Subcutaneous adipose tissue (tissue), 4 donors: ENCODE data around the gene CSRP1. TPM values are rescaled to one million over a fixed set of nuclear protein-coding genes. Genes with fewer than 3 reads are reported as not detected.

Experiments used
- CTCF ChIP-seq: fragments of 450-650 bp; IDR thresholded peaks from one replicate; pipeline ENCODE4 v1.5.1; 2016; ENCODE audit warnings: low read depth, mild to moderate bottlenecking, control low read depth, antibody characterized with exemption, moderate library complexity
- total RNA-seq, 4 donors: library from RNA; depleted of rRNA; stranded (reverse); fragments of >200 nt; gene quantifications; one replicate each; pipeline ENCODE4 v1.1.0, GENCODE V29; 2016

CSRP1 gene
- total RNA-seq, 4 donors from 2014 or later, result 82.0 to 242 (median 155) TPM

DNA sequence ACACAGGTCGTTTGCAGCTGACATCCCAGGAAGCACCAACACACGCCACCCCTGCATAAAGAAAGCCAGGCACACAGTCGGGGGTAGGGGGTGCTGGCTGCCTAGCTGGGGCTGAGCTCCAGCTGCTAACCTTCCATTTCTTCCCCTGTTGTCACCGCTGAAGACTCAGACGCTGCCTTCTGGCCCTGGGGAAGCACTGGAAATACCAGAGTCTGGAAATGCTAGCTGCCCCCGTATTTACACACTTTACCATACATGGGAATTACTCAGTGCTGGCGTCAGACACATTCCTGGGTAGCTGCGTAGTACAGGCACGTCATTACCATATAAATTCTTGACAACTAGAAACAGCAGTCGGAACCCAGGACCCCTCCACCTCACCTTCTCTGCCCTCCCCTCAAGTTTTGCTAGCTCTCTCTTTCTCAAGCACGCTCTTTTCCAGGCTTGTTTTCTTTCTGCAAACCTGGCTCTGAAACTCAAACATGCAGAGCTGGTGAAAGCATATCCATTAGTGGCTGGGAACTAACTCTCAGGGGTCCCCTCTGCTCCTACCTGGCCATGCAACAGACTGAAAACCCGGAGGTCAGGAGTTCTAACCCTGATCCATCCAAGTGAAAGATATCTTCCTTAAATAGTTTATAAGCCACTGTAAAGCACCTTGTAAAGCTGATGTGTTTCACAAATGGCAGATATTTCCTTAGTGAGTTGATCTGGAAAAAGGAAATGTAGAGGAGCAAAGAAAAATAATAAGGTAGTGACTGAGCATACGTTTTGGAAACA is 3.3 kb downstream of the CSRP1 start:
- TF ChIP-seq CTCF, result no peak

DNA sequence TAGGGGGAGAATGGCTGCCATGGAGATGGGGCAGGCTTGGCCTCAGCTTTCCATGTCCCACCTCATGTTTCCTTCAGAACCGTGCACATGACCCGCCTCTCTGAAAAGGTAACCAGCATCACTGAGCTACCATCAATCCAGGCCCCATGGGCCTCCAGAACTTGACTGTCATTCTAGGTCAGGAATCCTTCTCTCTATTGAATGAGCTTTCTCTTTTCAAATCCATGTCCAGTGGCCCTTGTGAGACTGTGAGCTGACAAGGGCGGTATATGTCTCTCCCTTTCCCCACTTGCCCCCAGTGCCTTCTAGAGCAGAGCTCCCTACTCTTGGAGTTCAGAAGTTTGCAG is 4.4 kb downstream of the CSRP1 start:
- no peak for TF ChIP-seq CTCF

DNA sequence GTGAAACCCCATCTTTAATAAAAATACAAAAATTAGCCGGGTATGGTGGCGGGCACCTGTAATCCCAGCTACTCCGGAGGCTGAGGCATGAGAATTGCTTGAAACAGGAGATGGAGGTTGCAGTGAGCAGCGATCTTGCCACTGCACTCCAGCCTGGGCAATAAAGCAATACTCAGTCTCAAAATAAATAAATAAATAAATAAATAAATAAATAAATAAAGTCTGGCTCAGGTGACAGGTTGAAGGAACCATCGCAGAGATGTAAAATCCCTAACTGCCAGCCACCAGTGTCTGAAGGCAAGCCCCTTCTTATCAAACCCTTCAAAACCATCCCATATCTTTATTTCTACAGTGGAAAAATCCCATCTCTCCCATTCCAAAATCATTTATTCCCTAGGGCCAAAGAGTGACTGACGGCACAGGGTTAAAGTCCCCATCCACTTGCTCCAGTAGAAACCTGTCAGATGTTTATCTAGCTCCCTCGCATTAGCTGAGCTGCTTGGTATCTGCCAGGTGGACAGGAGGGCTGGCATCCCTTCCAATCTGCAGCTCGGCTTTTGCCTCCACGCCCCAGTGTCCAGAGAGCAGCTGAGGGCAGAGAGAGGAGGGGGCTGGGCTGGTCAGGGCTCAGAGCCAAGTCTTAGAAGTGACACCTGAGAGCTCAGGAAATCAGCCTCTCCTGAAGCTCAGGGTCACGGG is 5.0 kb downstream of the CSRP1 start:
- no peak for TF ChIP-seq CTCF

DNA sequence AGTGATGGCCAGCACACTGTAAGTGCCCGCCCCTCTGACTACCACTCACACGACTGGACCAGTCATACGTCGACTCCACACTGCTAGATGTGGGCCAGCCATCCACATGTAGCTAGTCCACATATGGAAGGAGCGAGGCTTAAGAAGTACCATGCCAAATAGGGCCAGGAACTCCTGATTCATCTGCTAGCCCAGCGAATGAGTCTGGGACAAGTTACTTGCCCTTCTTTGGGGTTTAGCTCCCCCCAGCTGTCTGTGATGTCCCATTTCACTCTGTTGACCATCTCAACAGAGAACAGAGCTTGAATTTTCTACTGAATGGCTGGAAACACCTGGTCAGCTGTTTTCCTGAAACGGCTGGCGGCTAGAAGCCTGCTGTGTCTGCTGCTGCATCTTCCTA is 5.8 kb downstream of the CSRP1 start:
- TF ChIP-seq CTCF, result no peak

GRCh38 chr1:201500670-201501120 is 6.2 kb downstream of the CSRP1 start:
- no peak for TF ChIP-seq CTCF

- TF ChIP-seq CTCF, result no peak
Observed at GRCh38 chr1:201499795-201500669, 6.9 kb downstream of the CSRP1 start.

DNA sequence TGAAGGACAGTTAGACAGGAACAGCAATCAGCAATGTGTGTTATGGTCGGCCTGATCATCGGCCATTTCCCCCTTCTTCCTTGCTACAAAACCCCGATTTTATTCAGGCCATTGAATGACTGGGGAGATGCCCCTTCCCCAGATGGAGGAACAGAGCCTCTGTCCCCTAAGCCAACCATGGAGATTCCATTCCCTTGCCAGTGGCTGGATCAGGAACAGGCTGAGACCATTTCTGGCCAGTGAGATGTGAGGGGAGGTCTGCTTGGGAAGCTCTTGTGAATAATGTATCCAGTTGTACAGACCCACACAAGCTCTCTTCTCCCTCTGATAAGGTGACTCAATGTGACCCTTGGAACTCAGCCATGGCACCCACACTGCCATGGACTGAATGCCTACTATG is 7.7 kb downstream of the CSRP1 start:
- TF ChIP-seq CTCF, result no peak
